ENCODE results near the gene PBX1.

DNA sequence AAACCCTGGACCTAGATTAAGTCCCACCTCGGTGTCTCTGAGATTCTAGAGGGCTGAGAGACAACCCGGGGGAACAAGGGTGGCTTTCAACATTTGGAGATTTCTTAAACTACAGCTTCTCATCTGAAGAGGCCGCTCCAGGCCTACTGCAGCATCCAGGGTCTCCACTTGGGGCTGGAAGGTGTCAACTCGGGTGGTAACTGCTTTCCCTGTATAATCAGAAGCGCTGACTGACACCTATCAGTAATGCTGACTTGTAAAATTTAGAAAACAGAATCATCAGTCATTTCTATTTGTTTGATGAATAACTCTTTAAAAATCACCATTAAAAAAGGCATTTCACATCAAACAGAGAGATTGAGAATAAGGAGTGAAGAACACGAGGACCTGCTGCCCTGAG is 226.0 kb downstream of the PBX1 start:
- TF ChIP-seq, protein P1, sequence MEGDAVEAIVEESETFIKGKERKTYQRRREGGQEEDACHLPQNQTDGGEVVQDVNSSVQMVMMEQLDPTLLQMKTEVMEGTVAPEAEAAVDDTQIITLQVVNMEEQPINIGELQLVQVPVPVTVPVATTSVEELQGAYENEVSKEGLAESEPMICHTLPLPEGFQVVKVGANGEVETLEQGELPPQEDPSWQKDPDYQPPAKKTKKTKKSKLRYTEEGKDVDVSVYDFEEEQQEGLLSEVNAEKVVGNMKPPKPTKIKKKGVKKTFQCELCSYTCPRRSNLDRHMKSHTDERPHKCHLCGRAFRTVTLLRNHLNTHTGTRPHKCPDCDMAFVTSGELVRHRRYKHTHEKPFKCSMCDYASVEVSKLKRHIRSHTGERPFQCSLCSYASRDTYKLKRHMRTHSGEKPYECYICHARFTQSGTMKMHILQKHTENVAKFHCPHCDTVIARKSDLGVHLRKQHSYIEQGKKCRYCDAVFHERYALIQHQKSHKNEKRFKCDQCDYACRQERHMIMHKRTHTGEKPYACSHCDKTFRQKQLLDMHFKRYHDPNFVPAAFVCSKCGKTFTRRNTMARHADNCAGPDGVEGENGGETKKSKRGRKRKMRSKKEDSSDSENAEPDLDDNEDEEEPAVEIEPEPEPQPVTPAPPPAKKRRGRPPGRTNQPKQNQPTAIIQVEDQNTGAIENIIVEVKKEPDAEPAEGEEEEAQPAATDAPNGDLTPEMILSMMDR (conservative IDR thresholded peaks at IDR 0.05; ENCODE audit: low read depth, low read length) = no peak
- no peak for TF ChIP-seq BHLHE40 (IDR thresholded peaks at IDR 0.05; ENCODE audit: low read depth, low read length)
- TF ChIP-seq, protein P2, sequence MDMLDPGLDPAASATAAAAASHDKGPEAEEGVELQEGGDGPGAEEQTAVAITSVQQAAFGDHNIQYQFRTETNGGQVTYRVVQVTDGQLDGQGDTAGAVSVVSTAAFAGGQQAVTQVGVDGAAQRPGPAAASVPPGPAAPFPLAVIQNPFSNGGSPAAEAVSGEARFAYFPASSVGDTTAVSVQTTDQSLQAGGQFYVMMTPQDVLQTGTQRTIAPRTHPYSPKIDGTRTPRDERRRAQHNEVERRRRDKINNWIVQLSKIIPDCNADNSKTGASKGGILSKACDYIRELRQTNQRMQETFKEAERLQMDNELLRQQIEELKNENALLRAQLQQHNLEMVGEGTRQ (IDR thresholded peaks at IDR 0.05; ENCODE audit: low read depth, low read length) = no peak
- TF ChIP-seq POLR2A (IDR thresholded peaks at IDR 0.05; ENCODE audit: low read depth, low read length) = no peak
- no peak for TF ChIP-seq CEBPB (IDR thresholded peaks at IDR 0.05; ENCODE audit: low read depth, low read length)
- TF ChIP-seq MXI1 (IDR thresholded peaks at IDR 0.05; ENCODE audit: borderline replicate concordance, low read depth, low read length) = no peak
- TF ChIP-seq RAD21 (IDR thresholded peaks at IDR 0.05; ENCODE audit: low read length) = no peak
- no peak for TF ChIP-seq SMC3 (IDR thresholded peaks at IDR 0.05; ENCODE audit: low read depth, low read length)
- no peak for TF ChIP-seq FOS (IDR thresholded peaks at IDR 0.05; ENCODE audit: low read depth, low read length)
